ENCODE results near the gene KRTAP9-7.
"Not testable (repeated sequence)": the region's sequence is repeated elsewhere in the genome, so short reads cannot be mapped to it uniquely, and the experiment has no call there.

KRTAP9-7 gene

DNA sequence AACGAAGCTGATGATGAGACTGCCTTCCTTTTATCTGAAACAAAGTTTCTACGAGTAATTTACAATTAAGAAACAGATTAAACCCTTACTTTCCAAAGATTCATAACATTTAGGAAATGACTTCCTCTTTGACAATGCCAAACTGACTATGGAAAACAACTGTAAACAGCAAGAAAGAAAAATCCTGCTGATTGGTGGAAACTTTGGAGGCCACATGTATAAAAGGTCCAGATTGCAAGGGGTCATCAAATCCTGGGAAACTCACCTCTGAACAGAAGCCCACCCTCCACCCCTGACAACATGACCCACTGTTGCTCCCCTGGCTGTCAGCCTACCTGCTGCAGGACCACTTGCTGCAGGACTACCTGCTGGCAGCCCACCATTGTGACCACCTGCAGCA, 10.4 kb upstream of the KRTAP9-7 start, which contains the start of gene KRTAP9-6:
TSS of gene KRTAP9-6 (plus strand) at position 301 of the 400 bp plus-strand sequence. CDS start at position 301, 0 bp downstream.
- H3K4me3 ChIP-seq (replicated peaks; ENCODE audit: low read depth, low read length) = no peak within 1 kb of the TSS
- DNase-seq (ENCODE audit: low read depth) = no peak
- TF ChIP-seq, protein P1, sequence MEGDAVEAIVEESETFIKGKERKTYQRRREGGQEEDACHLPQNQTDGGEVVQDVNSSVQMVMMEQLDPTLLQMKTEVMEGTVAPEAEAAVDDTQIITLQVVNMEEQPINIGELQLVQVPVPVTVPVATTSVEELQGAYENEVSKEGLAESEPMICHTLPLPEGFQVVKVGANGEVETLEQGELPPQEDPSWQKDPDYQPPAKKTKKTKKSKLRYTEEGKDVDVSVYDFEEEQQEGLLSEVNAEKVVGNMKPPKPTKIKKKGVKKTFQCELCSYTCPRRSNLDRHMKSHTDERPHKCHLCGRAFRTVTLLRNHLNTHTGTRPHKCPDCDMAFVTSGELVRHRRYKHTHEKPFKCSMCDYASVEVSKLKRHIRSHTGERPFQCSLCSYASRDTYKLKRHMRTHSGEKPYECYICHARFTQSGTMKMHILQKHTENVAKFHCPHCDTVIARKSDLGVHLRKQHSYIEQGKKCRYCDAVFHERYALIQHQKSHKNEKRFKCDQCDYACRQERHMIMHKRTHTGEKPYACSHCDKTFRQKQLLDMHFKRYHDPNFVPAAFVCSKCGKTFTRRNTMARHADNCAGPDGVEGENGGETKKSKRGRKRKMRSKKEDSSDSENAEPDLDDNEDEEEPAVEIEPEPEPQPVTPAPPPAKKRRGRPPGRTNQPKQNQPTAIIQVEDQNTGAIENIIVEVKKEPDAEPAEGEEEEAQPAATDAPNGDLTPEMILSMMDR (IDR thresholded peaks at IDR 0.05; ENCODE audit: low read length, missing control alignments) = no peak

DNA sequence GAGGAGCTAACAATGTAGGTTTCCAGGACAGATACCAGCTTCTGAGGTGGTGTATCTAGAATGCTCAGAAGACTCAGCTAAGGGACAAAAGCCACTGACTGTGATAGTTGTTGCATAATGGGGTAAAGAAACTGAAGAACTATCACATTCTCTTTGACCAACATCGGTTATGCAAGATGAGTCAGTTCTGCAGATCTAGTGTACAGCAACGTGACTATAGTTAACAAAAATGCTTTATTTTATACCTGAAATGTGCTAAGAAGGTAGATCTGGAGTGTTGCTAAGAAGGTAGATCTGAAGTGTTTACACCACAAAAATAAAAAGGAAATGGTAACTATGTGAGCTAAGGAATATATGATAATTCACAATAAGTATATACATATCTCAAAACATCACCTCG, 7.8 kb upstream of the KRTAP9-7 start:
- no peak for DNase-seq (ENCODE audit: low read depth)
- H3K4me3 ChIP-seq (replicated peaks; ENCODE audit: low read depth, low read length) = no peak overlapping the region
- TF ChIP-seq, protein P1 (IDR thresholded peaks at IDR 0.05; ENCODE audit: low read length, missing control alignments) = no peak

DNA sequence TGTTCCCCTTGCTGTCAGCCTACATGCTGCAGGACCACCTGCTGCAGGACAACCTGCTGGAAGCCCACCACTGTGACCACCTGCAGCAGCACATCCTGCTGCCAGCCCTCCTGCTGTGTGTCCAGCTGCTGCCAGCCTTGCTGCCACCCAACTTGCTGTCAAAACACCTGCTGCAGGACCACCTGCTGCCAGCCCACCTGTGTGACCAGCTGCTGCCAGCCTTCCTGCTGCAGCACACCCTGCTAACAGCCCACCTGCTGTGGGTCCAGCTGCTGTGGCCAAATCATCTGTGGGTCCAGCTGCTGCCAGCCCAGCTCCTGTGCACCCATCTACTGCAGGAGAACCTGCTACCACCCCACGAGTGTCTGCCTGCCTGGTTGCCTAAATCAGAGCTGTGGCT, 4.2 kb upstream of the KRTAP9-7 start:
- not testable (repeated sequence) for H3K4me3 ChIP-seq (replicated peaks; ENCODE audit: low read depth, low read length); DNase-seq (ENCODE audit: low read depth)

DNA sequence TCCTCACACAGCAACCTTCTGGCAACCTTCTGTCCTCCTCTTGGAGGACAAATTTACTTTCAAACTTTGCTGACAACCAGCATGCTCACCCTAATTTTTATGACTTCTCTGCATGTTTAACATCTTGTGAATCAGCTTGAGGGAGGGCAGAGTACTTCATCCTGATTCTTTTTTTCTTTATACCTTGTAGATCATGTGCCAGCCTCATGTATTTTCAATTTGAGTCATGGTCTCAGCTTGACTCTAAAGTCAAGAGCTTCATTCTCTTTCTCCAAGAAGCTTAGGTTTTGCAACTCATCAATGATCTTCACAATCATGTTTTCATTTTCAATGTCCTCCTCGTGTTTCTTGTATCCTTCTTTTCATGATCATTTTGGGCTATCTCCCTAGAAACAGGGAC, 3.6 kb upstream of the KRTAP9-7 start:
- TF ChIP-seq, protein P1 (IDR thresholded peaks at IDR 0.05; ENCODE audit: low read length, missing control alignments) = no peak
- DNase-seq (ENCODE audit: low read depth) = no peak

DNA sequence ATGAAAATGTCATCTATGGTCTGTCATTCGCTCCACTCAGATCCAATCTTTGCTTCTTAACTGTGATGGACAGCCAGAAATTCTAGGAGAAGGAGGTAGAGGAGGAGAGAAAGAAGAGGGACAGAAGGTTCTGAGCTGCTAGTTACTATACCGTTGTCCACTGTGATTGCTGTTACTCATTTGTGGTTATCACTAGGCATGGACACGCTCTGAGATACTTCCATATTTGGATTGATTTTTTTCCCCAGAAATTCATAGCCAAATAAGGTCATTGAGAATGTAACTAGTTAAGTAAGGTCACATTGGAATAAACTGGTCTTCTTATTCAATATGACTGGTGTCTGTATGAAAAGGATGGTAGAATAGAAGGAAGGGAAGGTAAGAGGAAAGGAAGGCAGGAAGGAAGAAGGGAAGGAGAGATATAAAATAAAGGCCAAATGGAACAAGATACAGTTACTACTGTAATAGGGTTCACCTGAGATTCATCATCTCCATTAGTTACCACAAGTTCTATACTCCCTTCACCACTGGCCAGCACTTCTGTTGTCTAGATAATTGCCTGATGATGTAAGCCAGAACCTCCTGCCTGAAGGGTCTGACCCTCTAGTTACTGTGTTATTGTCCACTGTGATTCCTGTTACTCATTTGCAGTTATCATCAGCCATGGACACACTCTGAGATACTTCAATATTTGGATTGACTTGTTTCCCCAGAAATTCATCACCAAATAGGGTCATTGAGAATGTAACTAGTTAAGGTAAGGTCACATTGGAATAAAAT, 2.9 kb downstream of the KRTAP9-7 start:
- TF ChIP-seq, protein P1 (IDR thresholded peaks at IDR 0.05; ENCODE audit: low read length, missing control alignments) = no peak
- DNase-seq (ENCODE audit: low read depth) = no peak
- H3K4me3 ChIP-seq (replicated peaks; ENCODE audit: low read depth, low read length) = no peak overlapping the region

More for the DNA sequence above, 3.6 kb upstream of the KRTAP9-7 start:
- no peak overlapping the region for H3K4me3 ChIP-seq (replicated peaks; ENCODE audit: low read depth, low read length)

DNA sequence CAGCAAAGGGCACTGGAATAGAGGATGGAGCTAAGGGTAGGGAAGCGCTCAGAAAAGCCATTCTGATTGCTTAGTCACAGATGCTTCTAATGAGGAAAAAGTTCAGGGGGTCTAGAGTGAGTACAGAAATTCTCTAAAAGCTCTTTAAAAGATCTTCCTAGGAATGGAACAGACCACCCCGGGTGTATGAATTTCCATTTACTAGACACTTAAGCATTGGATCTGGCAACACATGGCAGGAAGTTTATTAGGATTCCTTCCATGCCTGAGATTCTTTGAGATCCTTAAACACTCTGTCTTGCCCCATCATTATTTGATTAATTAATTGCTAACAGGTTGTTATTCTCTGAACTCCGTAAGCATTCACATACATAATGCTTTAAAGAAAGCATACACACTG, 8.5 kb downstream of the KRTAP9-7 start:
- no peak for DNase-seq (ENCODE audit: low read depth)
- TF ChIP-seq, protein P1 (IDR thresholded peaks at IDR 0.05; ENCODE audit: low read length, missing control alignments) = no peak
- no peak overlapping the region for H3K4me3 ChIP-seq (replicated peaks; ENCODE audit: low read depth, low read length)

DNA sequence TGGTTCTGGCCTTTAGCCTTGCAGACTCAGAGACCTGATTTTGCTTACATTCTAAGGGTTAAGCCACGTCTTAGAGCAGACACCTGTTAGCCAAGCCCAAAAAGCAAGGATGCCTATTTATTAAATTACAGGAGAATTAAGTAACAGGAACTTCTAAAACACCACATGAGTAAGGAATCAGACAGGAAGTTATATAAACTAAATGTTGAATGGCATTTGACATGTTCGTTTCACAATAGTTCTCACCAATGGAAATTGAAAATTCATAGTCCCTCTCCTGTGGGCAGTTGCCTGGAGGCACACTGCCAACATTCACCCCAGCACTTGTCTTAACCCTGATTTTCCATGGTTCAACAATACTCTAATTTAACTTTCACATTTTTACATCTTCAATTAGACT, 9.0 kb downstream of the KRTAP9-7 start:
- no peak for DNase-seq (ENCODE audit: low read depth)
- TF ChIP-seq, protein P1 (IDR thresholded peaks at IDR 0.05; ENCODE audit: low read length, missing control alignments) = no peak
- H3K4me3 ChIP-seq (replicated peaks; ENCODE audit: low read depth, low read length) = no peak overlapping the region
